Subcutaneous adipose tissue (tissue), 4 donors: ENCODE results near the gene ADAP1. TPM values are rescaled to one million over a fixed set of nuclear protein-coding genes. Genes with fewer than 3 reads are reported as not detected.

ENCODE experiments used
- CTCF ChIP-seq: fragments of 450-650 bp; IDR thresholded peaks from one replicate; pipeline ENCODE4 v1.5.1; 2016; ENCODE audit warnings: low read depth, mild to moderate bottlenecking, control low read depth, antibody characterized with exemption, moderate library complexity
- total RNA-seq, 4 donors: library from RNA; depleted of rRNA; stranded (reverse); fragments of >200 nt; gene quantifications; one replicate each; pipeline ENCODE4 v1.1.0, GENCODE V29; 2016

ADAP1 gene
- total RNA-seq, 4 donors from 2014 or later: 8.9 to 12.4 (median 10.2) TPM

DNA sequence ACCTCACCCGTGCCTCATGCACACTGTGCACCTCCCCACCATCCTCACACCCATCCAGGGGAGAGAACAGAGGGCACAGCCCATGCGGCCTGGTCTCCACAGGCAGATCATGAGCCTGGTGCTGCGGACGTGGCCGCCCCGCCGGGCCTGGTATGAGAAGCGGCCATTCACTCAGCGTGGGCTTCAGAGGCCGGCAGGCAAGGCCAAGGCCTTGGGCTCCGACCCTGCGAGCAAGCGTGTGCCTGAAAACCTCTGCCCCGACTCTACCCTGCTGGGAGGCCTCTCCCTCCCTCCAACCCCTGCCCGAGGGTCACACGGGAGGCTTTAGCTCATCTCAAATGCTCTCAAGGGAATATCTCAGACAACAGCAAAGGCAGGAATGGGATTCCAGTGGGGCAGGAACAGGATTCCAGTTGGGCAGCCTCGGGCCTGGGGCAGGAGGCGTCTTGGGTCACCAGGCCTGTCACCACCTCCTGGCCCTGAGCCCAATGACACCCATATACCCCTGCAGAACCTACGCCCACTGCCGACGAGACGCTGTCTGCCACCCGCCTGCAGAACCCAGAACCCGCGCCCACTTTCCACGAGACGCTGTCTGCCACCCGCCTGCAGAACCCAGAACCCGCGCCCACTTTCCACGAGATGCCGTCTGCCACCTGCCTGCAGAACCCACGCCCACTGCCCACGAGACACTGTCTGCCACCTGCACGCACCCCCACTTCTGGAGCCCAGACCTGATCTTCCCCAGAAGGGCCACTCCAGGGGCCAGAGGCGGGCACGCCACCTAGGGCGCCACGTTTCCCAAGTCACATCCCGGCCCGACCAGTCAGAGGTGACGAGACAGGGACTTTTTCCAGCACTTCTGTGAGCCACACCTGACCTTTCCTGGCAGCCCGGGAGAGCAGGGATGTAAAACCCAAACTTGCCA lies 38.9 kb downstream of the ADAP1 start:
- TF ChIP-seq CTCF: no peak

DNA sequence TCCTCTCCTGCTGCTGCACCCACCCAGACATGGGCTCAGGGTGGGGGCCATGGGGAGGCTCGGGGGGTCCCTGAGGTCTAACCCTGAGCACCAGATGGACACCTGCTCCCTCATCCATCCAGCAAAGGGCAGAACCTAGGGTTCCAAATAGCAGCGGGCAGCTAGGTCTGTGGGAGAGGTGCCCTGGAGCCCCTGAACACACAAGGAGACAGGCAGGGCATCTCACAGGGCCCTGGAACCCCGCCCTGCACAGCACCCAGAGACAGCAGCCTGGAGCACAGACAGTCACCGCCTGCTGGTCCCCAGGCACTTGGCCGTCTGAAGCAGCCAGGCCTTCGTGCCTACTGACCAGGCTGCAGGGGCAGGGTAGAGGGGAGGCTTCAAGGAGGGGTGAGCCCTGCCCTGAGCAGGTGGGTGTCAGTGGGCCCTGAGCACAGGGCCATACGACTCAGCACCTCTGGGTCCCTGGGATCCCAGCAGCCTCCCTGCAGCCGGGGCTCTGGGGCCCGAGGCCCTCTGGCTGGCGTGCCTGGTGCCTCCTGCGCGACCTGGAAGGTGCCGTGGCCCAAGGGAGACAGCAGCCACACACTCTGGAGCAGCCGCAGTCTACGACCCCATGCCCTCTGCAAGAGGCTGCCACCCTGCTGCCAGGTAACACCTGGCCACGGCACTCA lies 39.8 kb downstream of the ADAP1 start:
- TF ChIP-seq CTCF: no peak

DNA sequence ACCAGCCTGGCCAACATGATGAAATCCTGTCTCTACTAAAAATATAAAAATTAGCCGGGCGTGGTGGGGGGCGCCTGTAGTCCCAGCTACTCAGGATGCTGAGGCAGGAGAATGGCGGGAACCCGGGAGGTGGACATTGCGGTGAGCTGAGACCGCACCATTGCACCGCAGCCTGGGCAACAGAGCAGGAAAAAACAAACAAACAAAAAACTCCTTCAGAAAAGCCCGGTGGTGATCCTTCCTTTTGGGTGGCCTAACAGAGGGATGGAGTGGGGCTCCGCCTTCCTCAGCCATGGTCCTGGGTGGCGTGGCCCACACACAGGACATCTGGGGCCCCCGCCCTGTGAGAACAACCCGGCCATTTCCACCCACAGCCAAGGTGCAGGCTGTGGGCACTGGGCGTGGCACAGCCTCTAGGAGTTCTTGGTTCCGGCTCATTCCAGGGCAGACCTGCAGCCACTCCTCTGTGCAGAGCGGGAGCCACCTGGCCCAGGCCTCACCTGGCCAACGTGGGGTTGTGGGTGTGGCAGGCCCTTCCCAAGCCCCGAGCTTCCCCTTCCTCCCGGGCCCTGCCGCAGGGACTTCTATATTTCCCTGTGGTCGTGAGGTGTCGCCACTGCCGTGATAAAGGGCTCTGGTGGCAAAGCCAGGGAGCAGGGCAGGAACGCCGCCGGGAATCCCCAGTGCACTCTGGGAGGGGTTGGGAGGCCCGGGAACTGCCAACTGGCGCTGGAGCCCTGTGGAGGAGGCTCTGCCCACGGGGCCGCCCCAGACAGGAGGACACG lies 40.6 kb downstream of the ADAP1 start:
- no peak for TF ChIP-seq CTCF

- TF ChIP-seq CTCF: no peak
These were observed 42.5 kb downstream of the ADAP1 start for GRCh38 chr7:911791-912480.

DNA sequence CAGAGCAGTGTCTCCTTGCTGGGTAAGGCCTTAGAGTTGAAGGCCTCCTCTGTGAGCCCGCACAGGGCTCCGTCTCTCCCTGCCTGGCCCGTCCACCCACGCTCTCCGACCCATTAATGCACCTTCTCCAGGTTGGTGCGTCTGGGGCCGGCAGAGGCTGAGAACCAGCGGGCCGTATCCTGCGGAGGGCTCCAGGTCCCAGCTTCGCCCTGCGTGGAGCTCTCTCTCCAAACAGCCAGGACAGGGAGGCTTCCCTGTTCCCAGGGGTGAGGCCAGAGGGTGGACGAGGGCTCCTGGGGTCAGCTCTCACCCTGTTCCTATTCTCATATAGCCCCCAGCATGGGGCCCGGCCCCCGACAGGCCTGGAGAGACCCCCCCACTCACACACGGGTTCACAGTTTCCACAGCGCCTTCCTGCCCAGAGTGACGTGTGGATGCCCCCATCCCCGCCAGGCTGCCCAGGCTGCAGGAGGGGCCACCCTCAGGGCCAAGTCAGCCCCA lies 43.5 kb downstream of the ADAP1 start:
- TF ChIP-seq CTCF: no peak

DNA sequence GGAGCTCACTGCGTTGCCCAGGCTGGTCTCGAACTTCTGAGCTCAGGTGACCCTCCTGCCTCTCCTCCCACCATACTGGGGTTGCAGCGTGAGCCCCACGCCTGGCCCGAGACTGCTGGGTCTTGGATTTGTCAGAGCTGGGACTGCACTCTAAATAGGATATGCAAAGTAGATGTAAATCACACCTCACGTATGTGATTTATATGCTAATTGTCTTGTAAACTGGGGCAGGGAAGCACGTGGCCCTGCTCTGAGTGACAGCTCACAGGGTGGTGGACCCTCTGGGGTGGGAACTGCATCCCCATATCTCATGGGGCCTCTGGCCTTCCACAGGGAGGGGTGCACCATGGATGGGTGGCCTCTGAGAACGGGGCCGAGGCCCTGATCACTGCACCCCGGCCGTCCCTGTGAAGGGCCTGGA lies 44.0 kb downstream of the ADAP1 start:
- TF ChIP-seq CTCF: no peak
